ENCODE results near the gene NLRP7.
"Not testable (repeated sequence)": the region's sequence is repeated elsewhere in the genome, so short reads cannot be mapped to it uniquely, and the experiment has no call there.

Gene NLRP7

DNA sequence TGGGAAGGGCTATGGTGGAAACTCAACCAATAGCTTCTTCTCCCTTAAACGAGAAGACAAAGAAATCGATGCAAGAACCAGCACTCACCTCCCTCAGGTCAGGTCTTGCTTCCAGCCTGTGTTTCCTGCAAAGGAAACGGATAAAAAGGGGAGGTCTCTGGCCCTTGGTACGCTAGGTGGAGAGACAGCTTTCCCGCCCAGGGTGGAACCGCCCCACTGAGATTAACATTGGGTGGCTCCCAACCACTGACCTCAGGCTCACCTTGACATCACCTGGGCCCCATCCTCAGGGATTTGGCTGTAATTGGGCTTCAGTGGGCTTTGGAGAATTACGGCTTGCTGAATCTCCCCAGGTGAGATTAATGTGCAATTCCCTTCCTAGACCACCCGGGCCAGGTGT, at the start of gene NLRP7:
NLRP7 (minus strand) TSS at position 150 of the 400 bp plus-strand sequence.
- H3K4me1 ChIP-seq (ENCODE audit: low read depth, poor library complexity, severe bottlenecking): peaks cover 21% of the 10 kb centered on the region
- H3K9ac ChIP-seq: no peak within 1 kb of the TSS

DNA sequence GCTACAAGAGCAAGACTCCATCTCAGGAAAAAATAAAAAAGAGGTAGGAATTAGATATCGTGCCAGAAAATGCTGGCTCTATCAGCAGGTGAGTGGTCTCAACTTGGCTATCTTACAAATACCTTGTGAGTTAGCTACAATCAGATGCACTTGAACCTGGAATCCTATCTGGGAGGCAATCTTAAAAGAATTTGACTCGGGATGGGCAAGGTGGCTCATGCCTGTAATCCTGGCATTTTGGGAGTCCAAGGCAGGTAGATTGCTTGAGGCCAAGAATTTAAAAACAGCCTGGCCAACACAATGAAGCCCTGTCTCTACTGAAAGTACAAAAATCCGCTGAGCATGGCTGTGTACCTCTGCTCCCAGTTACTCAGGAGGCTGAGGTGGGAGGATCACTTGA, 48.2 kb upstream of the NLRP7 start:
- TF ChIP-seq, protein P1, sequence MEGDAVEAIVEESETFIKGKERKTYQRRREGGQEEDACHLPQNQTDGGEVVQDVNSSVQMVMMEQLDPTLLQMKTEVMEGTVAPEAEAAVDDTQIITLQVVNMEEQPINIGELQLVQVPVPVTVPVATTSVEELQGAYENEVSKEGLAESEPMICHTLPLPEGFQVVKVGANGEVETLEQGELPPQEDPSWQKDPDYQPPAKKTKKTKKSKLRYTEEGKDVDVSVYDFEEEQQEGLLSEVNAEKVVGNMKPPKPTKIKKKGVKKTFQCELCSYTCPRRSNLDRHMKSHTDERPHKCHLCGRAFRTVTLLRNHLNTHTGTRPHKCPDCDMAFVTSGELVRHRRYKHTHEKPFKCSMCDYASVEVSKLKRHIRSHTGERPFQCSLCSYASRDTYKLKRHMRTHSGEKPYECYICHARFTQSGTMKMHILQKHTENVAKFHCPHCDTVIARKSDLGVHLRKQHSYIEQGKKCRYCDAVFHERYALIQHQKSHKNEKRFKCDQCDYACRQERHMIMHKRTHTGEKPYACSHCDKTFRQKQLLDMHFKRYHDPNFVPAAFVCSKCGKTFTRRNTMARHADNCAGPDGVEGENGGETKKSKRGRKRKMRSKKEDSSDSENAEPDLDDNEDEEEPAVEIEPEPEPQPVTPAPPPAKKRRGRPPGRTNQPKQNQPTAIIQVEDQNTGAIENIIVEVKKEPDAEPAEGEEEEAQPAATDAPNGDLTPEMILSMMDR (conservative IDR thresholded peaks at IDR 0.05; ENCODE audit: low read depth, low read length): no peak
- H3K36me3 ChIP-seq (ENCODE audit: insufficient read depth): no peaks in the 10 kb centered on the region

More for the DNA sequence above, at the start of gene NLRP7:
- no peaks in the 10 kb centered on the region for H4K20me1 ChIP-seq (ENCODE audit: insufficient read depth)
- no peak within 1 kb of the TSS for H3K4me3 ChIP-seq (IDR thresholded peaks at IDR 0.05; ENCODE audit: insufficient read depth, low read depth, low read length)
- no peak within 1 kb of the TSS for H2AFZ ChIP-seq (ENCODE audit: low read depth)
- no peak within 1 kb of the TSS for H3K27ac ChIP-seq
- H3K79me2 ChIP-seq (ENCODE audit: insufficient read depth, low read depth): no peaks in the 10 kb centered on the region
- TF ChIP-seq, protein P1 (conservative IDR thresholded peaks at IDR 0.05; ENCODE audit: low read depth, low read length): no peak
- no peaks in the 10 kb centered on the region for H3K27me3 ChIP-seq (ENCODE audit: insufficient read depth, low read depth)
- no peak within 1 kb of the TSS for H3K4me2 ChIP-seq
- H3K36me3 ChIP-seq (ENCODE audit: insufficient read depth): no peaks in the 10 kb centered on the region

DNA sequence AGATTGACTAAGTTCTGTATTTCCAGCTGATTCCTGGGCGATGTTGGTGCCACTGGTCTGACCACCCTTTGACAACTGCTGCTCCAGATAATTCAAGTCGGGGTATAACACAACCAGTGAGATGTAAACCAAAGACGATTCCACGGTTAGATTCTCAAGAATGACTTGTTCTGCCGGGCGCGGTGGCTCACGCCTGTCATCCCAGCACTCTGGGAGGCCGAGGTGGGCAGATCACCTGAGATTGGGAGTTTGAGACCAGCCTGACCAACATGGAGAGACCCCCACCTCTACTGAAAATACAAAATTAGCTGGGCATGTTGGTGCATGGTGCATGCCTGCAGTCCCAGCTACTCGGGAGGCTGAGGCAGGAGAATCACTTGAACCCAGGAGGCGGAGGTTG, 42.2 kb upstream of the NLRP7 start:
- H3K4me2 ChIP-seq; H3K9ac ChIP-seq; H3K27ac ChIP-seq; H3K79me2 ChIP-seq (ENCODE audit: insufficient read depth, low read depth); H4K20me1 ChIP-seq (ENCODE audit: insufficient read depth); H3K27me3 ChIP-seq (ENCODE audit: insufficient read depth, low read depth); H3K4me1 ChIP-seq (ENCODE audit: low read depth, poor library complexity, severe bottlenecking); H2AFZ ChIP-seq (ENCODE audit: low read depth); H3K36me3 ChIP-seq (ENCODE audit: insufficient read depth); H3K4me3 ChIP-seq (IDR thresholded peaks at IDR 0.05; ENCODE audit: insufficient read depth, low read depth, low read length): not testable (repeated sequence)

More for the DNA sequence above, 48.2 kb upstream of the NLRP7 start:
- H2AFZ ChIP-seq (ENCODE audit: low read depth): no peak overlapping the region
- no peaks in the 10 kb centered on the region for H3K79me2 ChIP-seq (ENCODE audit: insufficient read depth, low read depth)
- H4K20me1 ChIP-seq (ENCODE audit: insufficient read depth): no peaks in the 10 kb centered on the region
- no peak overlapping the region for H3K9ac ChIP-seq
- no peaks in the 10 kb centered on the region for H3K4me1 ChIP-seq (ENCODE audit: low read depth, poor library complexity, severe bottlenecking)
- H3K4me2 ChIP-seq: no peak overlapping the region
- peaks cover 14% of the 10 kb centered on the region for H3K27me3 ChIP-seq (ENCODE audit: insufficient read depth, low read depth)
- H3K27ac ChIP-seq: no peak overlapping the region
- no peak overlapping the region for H3K4me3 ChIP-seq (IDR thresholded peaks at IDR 0.05; ENCODE audit: insufficient read depth, low read depth, low read length)

DNA sequence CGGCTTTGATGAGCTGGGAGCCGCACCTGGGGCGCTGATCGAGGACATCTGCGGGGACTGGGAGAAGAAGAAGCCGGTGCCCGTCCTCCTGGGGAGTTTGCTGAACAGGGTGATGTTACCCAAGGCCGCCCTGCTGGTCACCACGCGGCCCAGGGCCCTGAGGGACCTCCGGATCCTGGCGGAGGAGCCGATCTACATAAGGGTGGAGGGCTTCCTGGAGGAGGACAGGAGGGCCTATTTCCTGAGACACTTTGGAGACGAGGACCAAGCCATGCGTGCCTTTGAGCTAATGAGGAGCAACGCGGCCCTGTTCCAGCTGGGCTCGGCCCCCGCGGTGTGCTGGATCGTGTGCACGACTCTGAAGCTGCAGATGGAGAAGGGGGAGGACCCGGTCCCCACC, 35.2 kb upstream of the NLRP7 start:
- not testable (repeated sequence) for H3K36me3 ChIP-seq (ENCODE audit: insufficient read depth); H3K4me1 ChIP-seq (ENCODE audit: low read depth, poor library complexity, severe bottlenecking); H3K4me2 ChIP-seq; H3K27ac ChIP-seq; H3K27me3 ChIP-seq (ENCODE audit: insufficient read depth, low read depth); H3K79me2 ChIP-seq (ENCODE audit: insufficient read depth, low read depth); H4K20me1 ChIP-seq (ENCODE audit: insufficient read depth); H2AFZ ChIP-seq (ENCODE audit: low read depth); H3K9ac ChIP-seq; H3K4me3 ChIP-seq (IDR thresholded peaks at IDR 0.05; ENCODE audit: insufficient read depth, low read depth, low read length)

DNA sequence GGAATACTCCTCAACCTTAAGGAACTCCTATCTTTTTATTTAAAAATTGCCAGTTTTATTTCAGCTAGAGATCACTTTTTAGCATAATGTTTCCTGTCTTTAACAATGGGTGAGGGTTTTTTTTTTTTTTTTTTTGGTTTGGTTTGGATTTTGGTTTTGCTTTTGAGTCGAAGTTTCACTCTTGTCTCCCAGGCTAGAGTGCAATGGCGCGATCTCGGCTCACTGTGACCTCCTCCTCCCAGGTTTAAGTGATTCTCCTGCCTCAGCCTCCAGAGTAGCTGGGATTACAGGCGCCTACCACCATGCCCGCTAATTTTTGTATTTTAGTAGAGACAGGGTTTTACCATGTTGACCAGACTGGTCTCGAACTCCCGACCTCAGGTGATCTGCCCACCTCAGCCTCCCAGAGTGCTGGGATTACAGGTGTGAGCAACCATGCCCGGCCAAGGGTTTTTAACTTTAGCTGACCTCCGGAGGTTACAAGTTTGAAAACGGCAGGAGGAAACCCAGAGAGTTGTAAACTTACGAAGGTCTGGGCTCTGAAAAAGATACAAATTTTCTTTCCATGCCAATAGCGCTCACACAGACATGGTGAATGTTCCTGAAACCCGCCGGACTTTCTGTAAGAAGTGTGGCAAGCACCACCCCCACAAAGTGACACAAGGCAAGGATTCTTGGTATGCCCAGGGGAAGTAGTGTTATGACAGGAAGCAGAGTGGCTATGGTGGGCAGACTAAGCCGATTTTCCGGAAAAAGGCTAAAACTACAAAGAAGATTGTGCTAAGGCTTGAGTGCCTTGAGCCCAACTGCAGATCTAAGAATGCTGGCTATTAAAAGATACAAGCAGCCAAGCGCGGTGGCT, 26.1 kb upstream of the NLRP7 start:
- not testable (repeated sequence) for H4K20me1 ChIP-seq (ENCODE audit: insufficient read depth); H3K4me1 ChIP-seq (ENCODE audit: low read depth, poor library complexity, severe bottlenecking); H3K4me2 ChIP-seq; H3K36me3 ChIP-seq (ENCODE audit: insufficient read depth); H3K9ac ChIP-seq; H3K79me2 ChIP-seq (ENCODE audit: insufficient read depth, low read depth); H3K27ac ChIP-seq; H3K27me3 ChIP-seq (ENCODE audit: insufficient read depth, low read depth); H2AFZ ChIP-seq (ENCODE audit: low read depth); H3K4me3 ChIP-seq (IDR thresholded peaks at IDR 0.05; ENCODE audit: insufficient read depth, low read depth, low read length)

DNA sequence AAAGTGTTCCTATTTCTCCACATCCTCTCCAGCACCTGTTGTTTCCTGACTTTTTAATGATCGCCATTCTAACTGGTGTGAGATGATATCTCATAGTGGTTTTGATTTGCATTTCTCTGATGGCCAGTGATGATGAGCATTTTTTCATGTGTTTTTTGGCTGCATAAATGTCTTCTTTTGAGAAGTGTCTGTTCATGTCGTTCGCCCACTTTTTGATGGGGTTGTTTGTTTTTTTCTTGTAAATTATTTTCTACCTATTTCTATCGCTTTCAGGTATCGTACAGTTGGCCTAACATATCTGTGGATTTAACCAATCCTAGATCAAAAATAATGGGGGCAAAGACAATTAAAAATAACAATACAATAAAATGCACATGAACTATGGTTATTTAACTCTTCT, 24.1 kb upstream of the NLRP7 start:
- not testable (repeated sequence) for H3K79me2 ChIP-seq (ENCODE audit: insufficient read depth, low read depth)

More for the DNA sequence above, 24.1 kb upstream of the NLRP7 start:
- not testable (repeated sequence) for H3K27me3 ChIP-seq (ENCODE audit: insufficient read depth, low read depth); H2AFZ ChIP-seq (ENCODE audit: low read depth); H3K27ac ChIP-seq; H4K20me1 ChIP-seq (ENCODE audit: insufficient read depth); H3K36me3 ChIP-seq (ENCODE audit: insufficient read depth); H3K4me3 ChIP-seq (IDR thresholded peaks at IDR 0.05; ENCODE audit: insufficient read depth, low read depth, low read length); H3K9ac ChIP-seq; H3K4me1 ChIP-seq (ENCODE audit: low read depth, poor library complexity, severe bottlenecking); H3K4me2 ChIP-seq

Measured in KMS-11 (cell line).